Keratinocyte (primary cell): ENCODE measurements around the gene TRPV5. TPM values are rescaled to one million over a fixed set of nuclear protein-coding genes. Genes with fewer than 3 reads are reported as not detected.

Source experiments
- DNase-seq: peaks from one replicate; pipeline ENCODE4 v3.0.0-alpha.2; 2011; ENCODE audit warnings: low read depth, missing footprints, low spot score
- FAIRE-seq: peaks from 2 replicates; lab custom pipeline; 2011; peaks lifted over from hg19 to GRCh38; lab: Jason Lieb, UNC
- H2AFZ ChIP-seq: 2 replicates; pipeline ENCODE4 v1.6.0; 2012; ENCODE audit warnings: low read length, control low read depth, inconsistent platforms; ENCODE audit not compliant: control insufficient read depth
- H3K27ac ChIP-seq: 2 replicates; pipeline ENCODE4 v1.5.1; 2011; ENCODE audit warnings: low read length; ENCODE audit not compliant: control insufficient read depth, insufficient read depth
- H3K27me3 ChIP-seq: 3 replicates; pipeline ENCODE4 v1.6.0; 2011; ENCODE audit warnings: low read length; ENCODE audit not compliant: control insufficient read depth, insufficient read depth; ENCODE audit errors: extremely low read depth
- H3K36me3 ChIP-seq, 2 experiments: 2 replicates in 1 of 2; 3 replicates in 1 of 2; pipeline ENCODE4 v1.5.1; 2011; ENCODE audit warnings: low read length in 2 of 2, mild to moderate bottlenecking in 1 of 2; ENCODE audit not compliant: control insufficient read depth in 2 of 2, insufficient read depth in 2 of 2; ENCODE audit errors: extremely low read depth in 1 of 2
- H3K4me1 ChIP-seq: 3 replicates; pipeline ENCODE4 v1.5.1; 2011; ENCODE audit warnings: low read length; ENCODE audit not compliant: control insufficient read depth, insufficient read depth; ENCODE audit errors: extremely low read depth
- H3K4me2 ChIP-seq: 3 replicates; pipeline ENCODE4 v1.6.0; 2011; ENCODE audit warnings: low read depth, low read length; ENCODE audit not compliant: control insufficient read depth, insufficient read depth; ENCODE audit errors: extremely low read depth
- H3K4me3 ChIP-seq, 3 experiments: fragments of 200-600 bp in 1 of 3; sonication (generic) in 1 of 3; 2 replicates in 2 of 3; 3 replicates in 1 of 3; pipeline ENCODE4 v1.5.1; 2011 to 2016; ENCODE audit warnings: low read length in 3 of 3, mild to moderate bottlenecking in 3 of 3, control low read depth in 2 of 3, inconsistent platforms in 1 of 3, low read depth in 1 of 3, mixed read lengths in 1 of 3, mixed run types in 1 of 3, moderate library complexity in 1 of 3; ENCODE audit not compliant: control insufficient read depth in 2 of 3, insufficient read depth in 2 of 3; ENCODE audit errors: extremely low read depth in 1 of 3
- H3K79me2 ChIP-seq: 2 replicates; pipeline ENCODE4 v1.6.0; 2012; ENCODE audit warnings: low read length; ENCODE audit not compliant: control insufficient read depth, insufficient read depth
- H3K9ac ChIP-seq: 3 replicates; pipeline ENCODE4 v1.6.0; 2011; ENCODE audit warnings: low read length; ENCODE audit not compliant: control insufficient read depth, insufficient read depth; ENCODE audit errors: extremely low read depth
- H3K9me1 ChIP-seq: 3 replicates; pipeline ENCODE4 v1.6.0; 2011; ENCODE audit warnings: low read length; ENCODE audit not compliant: control insufficient read depth, insufficient read depth; ENCODE audit errors: extremely low read depth
- H3K9me3 ChIP-seq: 2 replicates; pipeline ENCODE4 v1.5.1; 2012; ENCODE audit warnings: low read depth, low read length; ENCODE audit not compliant: control insufficient read depth
- H4K20me1 ChIP-seq: 3 replicates; pipeline ENCODE4 v1.6.0; 2011; ENCODE audit warnings: low read length; ENCODE audit not compliant: control insufficient read depth, insufficient read depth; ENCODE audit errors: extremely low read depth
- EZH2 ChIP-seq: IDR thresholded peaks from one replicate; pipeline ENCODE4 v1.6.1; 2012; ENCODE audit warnings: inconsistent platforms, mild to moderate bottlenecking, low read length, moderate library complexity
- dilution Hi-C: fragments of 300-500 bp; cut with MboI; formaldehyde crosslinking; loops from one replicate; pipeline ENCODE4 v1.7.0; 2020; ENCODE audit warnings: low sequenced_read_pairs; ENCODE audit not compliant: extremely low pct_ligation_motif_present
- polyA plus RNA-seq, 5 experiments: library from polyadenylated mRNA; depleted of rRNA in 3 of 5; stranded (reverse) in 3 of 5; stranded (forward) in 1 of 5; unstranded in 1 of 5; fragments of >200 nt; gene quantifications; 1 replicate in 1 of 5; 2 replicates in 3 of 5; 3 replicates in 1 of 5; pipeline versions ENCODE4 v1.2.1 to v1.2.3, GENCODE V29; 2011 to 2012; ENCODE audit warnings: missing spikeins in 2 of 5, low read depth in 1 of 5, low replicate concordance in 1 of 5
- TF ChIP-seq, protein P1 (sequence below), 3 experiments: IDR thresholded peaks in 1 of 3; conservative IDR thresholded peaks in 1 of 3; optimal IDR thresholded peaks in 1 of 3; 2 replicates in 2 of 3; 3 replicates in 1 of 3; pipeline versions ENCODE3 to v1.5.1; 2011; ENCODE audit warnings: low read length in 3 of 3, mild to moderate bottlenecking in 3 of 3, moderate library complexity in 2 of 3, control low read depth in 1 of 3, inconsistent platforms in 1 of 3; ENCODE audit not compliant: insufficient read depth in 2 of 3; ENCODE audit errors: extremely low read depth in 1 of 3

Gene TRPV5
- polyA plus RNA-seq, 1 donor (not counting 4 experiments of a cell fraction or from before 2014, with no cell fraction given), result not detected

GRCh38 chr7:142957723-142958122 lies 24.2 kb upstream of the TRPV5 start:
- H3K4me3 ChIP-seq, result no peak overlapping the region
- H3K36me3 ChIP-seq, result no peaks in the 10 kb centered on the region
- H4K20me1 ChIP-seq, result no peaks in the 10 kb centered on the region
- peak overlapping the region; percentile 6 for H3K4me2 ChIP-seq
- DNase-seq (no peak), FAIRE-seq (no peak)
- dilution Hi-C loops, result no loop called here
- H3K4me1 ChIP-seq, result peaks cover 7% of the 10 kb centered on the region
- H3K9me1 ChIP-seq, result no peaks in the 10 kb centered on the region
- no peaks in the 10 kb centered on the region for H3K79me2 ChIP-seq
- no peak overlapping the region for H2AFZ ChIP-seq
- H3K27me3 ChIP-seq, result no peaks in the 10 kb centered on the region
- H3K9me3 ChIP-seq, result no peaks in the 10 kb centered on the region
- H3K9ac ChIP-seq, result no peak overlapping the region
- TF ChIP-seq EZH2, result no peak
- TF ChIP-seq, protein P1, sequence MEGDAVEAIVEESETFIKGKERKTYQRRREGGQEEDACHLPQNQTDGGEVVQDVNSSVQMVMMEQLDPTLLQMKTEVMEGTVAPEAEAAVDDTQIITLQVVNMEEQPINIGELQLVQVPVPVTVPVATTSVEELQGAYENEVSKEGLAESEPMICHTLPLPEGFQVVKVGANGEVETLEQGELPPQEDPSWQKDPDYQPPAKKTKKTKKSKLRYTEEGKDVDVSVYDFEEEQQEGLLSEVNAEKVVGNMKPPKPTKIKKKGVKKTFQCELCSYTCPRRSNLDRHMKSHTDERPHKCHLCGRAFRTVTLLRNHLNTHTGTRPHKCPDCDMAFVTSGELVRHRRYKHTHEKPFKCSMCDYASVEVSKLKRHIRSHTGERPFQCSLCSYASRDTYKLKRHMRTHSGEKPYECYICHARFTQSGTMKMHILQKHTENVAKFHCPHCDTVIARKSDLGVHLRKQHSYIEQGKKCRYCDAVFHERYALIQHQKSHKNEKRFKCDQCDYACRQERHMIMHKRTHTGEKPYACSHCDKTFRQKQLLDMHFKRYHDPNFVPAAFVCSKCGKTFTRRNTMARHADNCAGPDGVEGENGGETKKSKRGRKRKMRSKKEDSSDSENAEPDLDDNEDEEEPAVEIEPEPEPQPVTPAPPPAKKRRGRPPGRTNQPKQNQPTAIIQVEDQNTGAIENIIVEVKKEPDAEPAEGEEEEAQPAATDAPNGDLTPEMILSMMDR (optimal IDR thresholded peaks at IDR 0.05 in 1 of 3, IDR thresholded peaks at IDR 0.05 in 1 of 3, conservative IDR thresholded peaks at IDR 0.05 in 1 of 3; ENCODE audit: extremely low read depth in 1 of 3, insufficient read depth in 2 of 3, low read length in 3 of 3), result no peak
- H3K27ac ChIP-seq, result no peak overlapping the region

GRCh38 chr7:142956951-142957623 lies 23.5 kb upstream of the TRPV5 start:
- peak overlapping the region in 1 of 3 experiments; percentile 2 for H3K4me3 ChIP-seq

More at GRCh38 chr7:142956951-142957623, 23.5 kb upstream of the TRPV5 start:
- Histone ChIP-seq H3K4me1 (peaks cover 7% of the 10 kb centered on the region), H3K79me2 (no peaks in the 10 kb centered on the region), H3K9ac (no peak overlapping the region), H3K4me2 (peak overlapping the region; percentile 69), H3K36me3 (no peaks in the 10 kb centered on the region), H3K9me1 (no peaks in the 10 kb centered on the region), H3K27me3 (no peaks in the 10 kb centered on the region), H3K27ac (no peak overlapping the region), H4K20me1 (no peaks in the 10 kb centered on the region), H3K9me3 (no peaks in the 10 kb centered on the region), H2AFZ (peak overlapping the region; percentile 28)
- FAIRE-seq (peak; percentile 71), DNase-seq (no peak)
- TF ChIP-seq EZH2, result no peak
- TF ChIP-seq, protein P1 (optimal IDR thresholded peaks at IDR 0.05 in 1 of 3, IDR thresholded peaks at IDR 0.05 in 1 of 3, conservative IDR thresholded peaks at IDR 0.05 in 1 of 3; ENCODE audit: extremely low read depth in 1 of 3, insufficient read depth in 2 of 3, low read length in 3 of 3), result no peak
- dilution Hi-C loops, result no loop called here
